GM19099 (cell line): Measurements from ENCODE around the gene NECTIN2.

ENCODE experiments used
- POLR2A ChIP-seq: IDR thresholded peaks from 3 replicates; pipeline ENCODE4 v1.6.1; 2011; ENCODE audit warnings: low read depth; ENCODE audit not compliant: insufficient read length; ENCODE audit errors: extremely low read depth

NECTIN2 gene

GRCh38 chr19:44845612-44846454, at the start of gene NECTIN2:
NECTIN2 (plus strand) TSS chr19:44846297; CDS start chr19:44846526, 229 bp downstream.
- TF ChIP-seq POLR2A: no peak

- TF ChIP-seq POLR2A: no peak
Measured at GRCh38 chr19:44796701-44797115, 49.4 kb upstream of the NECTIN2 start.

- no peak for TF ChIP-seq POLR2A
Measured at GRCh38 chr19:44799627-44800346, 46.3 kb upstream of the NECTIN2 start.

- TF ChIP-seq POLR2A: no peak
Measured at GRCh38 chr19:44800461-44800860, 45.6 kb upstream of the NECTIN2 start.

- TF ChIP-seq POLR2A: no peak
Measured at GRCh38 chr19:44803442-44804428, 42.4 kb upstream of the NECTIN2 start.

- TF ChIP-seq POLR2A: no peak
Measured at GRCh38 chr19:44806291-44806690, 39.8 kb upstream of the NECTIN2 start.

GRCh38 chr19:44807162-44807561, 38.9 kb upstream of the NECTIN2 start:
- no peak for TF ChIP-seq POLR2A

GRCh38 chr19:44807652-44808462, 38.2 kb upstream of the NECTIN2 start:
- TF ChIP-seq POLR2A: no peak

GRCh38 chr19:44808463-44809371, 37.4 kb upstream of the NECTIN2 start, which contains the start of gene BCAM:
BCAM (plus strand) TSS chr19:44809103; CDS start chr19:44809125, 22 bp downstream.
- TF ChIP-seq POLR2A: no peak

- TF ChIP-seq POLR2A: no peak
Measured at GRCh38 chr19:44809577-44810233, 36.4 kb upstream of the NECTIN2 start.

- no peak for TF ChIP-seq POLR2A
Measured at GRCh38 chr19:44810234-44811121, 35.6 kb upstream of the NECTIN2 start.

- TF ChIP-seq POLR2A: no peak
Measured at GRCh38 chr19:44811122-44811419, 35.0 kb upstream of the NECTIN2 start.
